Measurements from ENCODE around the gene KIAA0513. TPM values are rescaled to one million over a fixed set of nuclear protein-coding genes. Genes with fewer than 3 reads are reported as not detected.
A peak's percentile ranks its signal among the peaks of the same experiment; 100 is the strongest.

Gene KIAA0513
- total and polyA plus RNA-seq, 2 of the 13 experiments (the other 11 are each of a cell fraction or from before 2014, with no cell fraction given): 1.8 TPM

DNA sequence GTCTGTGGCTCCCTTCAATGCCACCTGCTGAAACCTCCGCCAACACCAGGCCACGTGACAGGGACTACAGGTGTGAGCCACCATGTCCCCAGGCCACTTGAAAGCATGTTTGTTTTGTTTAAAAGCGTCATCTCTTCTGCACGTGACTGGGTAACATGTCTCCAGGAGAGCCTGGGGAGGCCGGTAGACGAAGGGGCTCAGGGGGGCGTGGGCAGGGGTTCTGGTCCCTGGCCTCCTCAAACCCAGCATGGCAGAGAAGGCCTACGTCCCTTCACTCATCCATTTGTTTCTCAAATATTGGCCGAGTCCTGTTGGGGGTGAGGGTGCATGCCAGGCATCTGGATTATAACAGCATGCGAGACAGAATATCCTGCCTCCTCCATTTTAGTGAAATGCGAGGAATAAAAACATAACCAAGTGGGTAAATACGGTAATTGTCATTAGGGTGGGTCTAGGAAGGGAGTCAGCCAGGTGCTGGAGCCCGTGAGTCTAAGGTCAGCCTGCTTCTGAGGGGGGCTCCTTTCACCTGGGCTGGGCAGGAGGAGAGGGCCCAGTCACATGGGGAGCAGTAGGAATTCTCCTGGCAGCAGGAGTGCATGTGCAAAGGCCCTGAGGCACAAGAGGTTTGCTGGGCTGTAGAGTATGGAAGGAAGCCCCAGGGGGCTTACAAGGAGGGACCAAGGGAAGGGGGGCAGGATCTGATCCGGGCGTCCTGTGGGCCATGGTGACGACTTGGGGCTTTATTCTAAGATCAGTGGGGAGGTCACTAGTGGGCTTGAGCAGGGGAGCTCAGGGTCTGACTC, 111.4 kb downstream of the KIAA0513 start (continued):
- TF ChIP-seq ZNF687 (CRISPR knock-in tag; IDR thresholded peaks at IDR 0.05) (peak; percentile 59), ARNT (IDR thresholded peaks at IDR 0.05) (no peak), ZNF317 (CRISPR knock-in tag; IDR thresholded peaks at IDR 0.05) (0 out of 2 replicates have a peak, but pooled peaks have one; percentile 6), FOXA1 (IDR thresholded peaks at IDR 0.05) (no peak), FOXA1 (CRISPR knock-in tag; IDR thresholded peaks at IDR 0.05) (peak; percentile 18; the same call in 1 of the 2 replicates), HHEX (CRISPR knock-in tag; IDR thresholded peaks at IDR 0.05) (no peak), RXRA (CRISPR knock-in tag; IDR thresholded peaks at IDR 0.05) (0 out of 2 replicates have a peak, but pooled peaks have one; percentile 17), ZNF543 (CRISPR knock-in tag; IDR thresholded peaks at IDR 0.05) (no peak), KLF15 (CRISPR knock-in tag; IDR thresholded peaks at IDR 0.05; ENCODE audit: borderline replicate concordance) (no peak), TBX2 (CRISPR knock-in tag; IDR thresholded peaks at IDR 0.05; ENCODE audit: borderline replicate concordance) (peak; percentile 39; the same call in 1 of the 2 replicates), ZFP1 (CRISPR knock-in tag; IDR thresholded peaks at IDR 0.05) (no peak), SALL2 (CRISPR knock-in tag; IDR thresholded peaks at IDR 0.05) (no peak), TCF12 (IDR thresholded peaks at IDR 0.05) (no peak), TCF12 (CRISPR knock-in tag; IDR thresholded peaks at IDR 0.05) (no peak), GZF1 (CRISPR knock-in tag; IDR thresholded peaks at IDR 0.05) (peak; percentile 92), TIGD3 (CRISPR knock-in tag; IDR thresholded peaks at IDR 0.05; ENCODE audit: borderline replicate concordance) (no peak), ZNF607 (CRISPR knock-in tag; IDR thresholded peaks at IDR 0.05; ENCODE audit: borderline replicate concordance) (0 out of 2 replicates have a peak, but pooled peaks have one; percentile 41), NFIC (IDR thresholded peaks at IDR 0.05; ENCODE audit: low read length) (no peak), ZNF546 (CRISPR knock-in tag; conservative IDR thresholded peaks at IDR 0.05) (0 out of 2 replicates have a peak, but pooled peaks have one; percentile 53)
- TF ChIP-seq, protein P1, sequence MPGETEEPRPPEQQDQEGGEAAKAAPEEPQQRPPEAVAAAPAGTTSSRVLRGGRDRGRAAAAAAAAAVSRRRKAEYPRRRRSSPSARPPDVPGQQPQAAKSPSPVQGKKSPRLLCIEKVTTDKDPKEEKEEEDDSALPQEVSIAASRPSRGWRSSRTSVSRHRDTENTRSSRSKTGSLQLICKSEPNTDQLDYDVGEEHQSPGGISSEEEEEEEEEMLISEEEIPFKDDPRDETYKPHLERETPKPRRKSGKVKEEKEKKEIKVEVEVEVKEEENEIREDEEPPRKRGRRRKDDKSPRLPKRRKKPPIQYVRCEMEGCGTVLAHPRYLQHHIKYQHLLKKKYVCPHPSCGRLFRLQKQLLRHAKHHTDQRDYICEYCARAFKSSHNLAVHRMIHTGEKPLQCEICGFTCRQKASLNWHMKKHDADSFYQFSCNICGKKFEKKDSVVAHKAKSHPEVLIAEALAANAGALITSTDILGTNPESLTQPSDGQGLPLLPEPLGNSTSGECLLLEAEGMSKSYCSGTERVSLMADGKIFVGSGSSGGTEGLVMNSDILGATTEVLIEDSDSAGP (CRISPR knock-in tag; IDR thresholded peaks at IDR 0.05; ENCODE audit: borderline replicate concordance): 0 out of 2 replicates have a peak, but pooled peaks have one; percentile 21
- TF ChIP-seq, protein P2, sequence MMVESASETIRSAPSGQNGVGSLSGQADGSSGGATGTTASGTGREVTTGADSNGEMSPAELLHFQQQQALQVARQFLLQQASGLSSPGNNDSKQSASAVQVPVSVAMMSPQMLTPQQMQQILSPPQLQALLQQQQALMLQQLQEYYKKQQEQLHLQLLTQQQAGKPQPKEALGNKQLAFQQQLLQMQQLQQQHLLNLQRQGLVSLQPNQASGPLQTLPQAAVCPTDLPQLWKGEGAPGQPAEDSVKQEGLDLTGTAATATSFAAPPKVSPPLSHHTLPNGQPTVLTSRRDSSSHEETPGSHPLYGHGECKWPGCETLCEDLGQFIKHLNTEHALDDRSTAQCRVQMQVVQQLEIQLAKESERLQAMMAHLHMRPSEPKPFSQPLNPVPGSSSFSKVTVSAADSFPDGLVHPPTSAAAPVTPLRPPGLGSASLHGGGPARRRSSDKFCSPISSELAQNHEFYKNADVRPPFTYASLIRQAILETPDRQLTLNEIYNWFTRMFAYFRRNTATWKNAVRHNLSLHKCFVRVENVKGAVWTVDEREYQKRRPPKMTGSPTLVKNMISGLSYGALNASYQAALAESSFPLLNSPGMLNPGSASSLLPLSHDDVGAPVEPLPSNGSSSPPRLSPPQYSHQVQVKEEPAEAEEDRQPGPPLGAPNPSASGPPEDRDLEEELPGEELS (CRISPR knock-in tag; IDR thresholded peaks at IDR 0.05): no peak

Data from HepG2 (cell line).